Ascending aorta (tissue), 2 donors: Measurements from ENCODE around the gene SCD5. TPM values are rescaled to one million over a fixed set of nuclear protein-coding genes. Genes with fewer than 3 reads are reported as not detected.

Experiments used
- DNase-seq, 2 donors: peaks; one replicate each; pipeline ENCODE4 v3.0.0-alpha.2; 2019; ENCODE audit warnings: low spot score in 2 of 2
- H3K27ac ChIP-seq, 2 donors: fragments of 200-600 bp; sonication (generic); one replicate each; pipeline ENCODE4 v1.5.1; 2016 to 2017; ENCODE audit warnings: mild to moderate bottlenecking in 1 of 2
- H3K27me3 ChIP-seq: fragments of 200-600 bp; sonication (generic); one replicate; pipeline ENCODE4 v1.5.1; 2017
- H3K36me3 ChIP-seq, 2 donors: fragments of 200-600 bp; sonication (generic); one replicate each; pipeline ENCODE4 v1.5.1; 2016
- H3K4me1 ChIP-seq, 2 donors: fragments of 200-600 bp; sonication (generic); one replicate each; pipeline ENCODE4 v1.5.1; 2016 to 2017; ENCODE audit warnings: mild to moderate bottlenecking in 1 of 2
- H3K4me3 ChIP-seq, 2 donors: fragments of 200-600 bp; sonication (generic); one replicate each; pipeline ENCODE4 v1.5.1; 2016 to 2017; ENCODE audit warnings: mild to moderate bottlenecking in 1 of 2
- H3K9me3 ChIP-seq, 2 donors: fragments of 200-600 bp; sonication (generic); one replicate each; pipeline ENCODE4 v1.5.1; 2016
- CTCF ChIP-seq, 3 experiments: fragments of 200-600 bp in 2 of 3; fragments of 450-650 bp in 1 of 3; sonication (generic) in 2 of 3; IDR thresholded peaks; one replicate each; pipeline ENCODE4 v1.5.1; 2016 to 2019; ENCODE audit warnings: antibody characterized with exemption in 3 of 3, mild to moderate bottlenecking in 1 of 3, moderate library complexity in 1 of 3
- intact Hi-C: fragments of 100-400 bp; cut with DNase I; formaldehyde crosslinking; loops from one replicate; pipeline ENCODE4 v1.15.1; 2023
- total RNA-seq: library from RNA; depleted of rRNA; stranded (reverse); fragments of >200 nt; gene quantifications from one replicate; pipeline ENCODE4 v1.1.0, GENCODE V29; 2016

The SCD5 gene
- total RNA-seq, 1 donor from 2014 or later = 28.0 TPM

- Histone ChIP-seq H3K27ac (no peak overlapping the region), H3K9me3 (no peaks in the 10 kb centered on the region), H3K27me3 (no peaks in the 10 kb centered on the region), H3K4me1 (no peaks in the 10 kb centered on the region), H3K4me3 (no peak overlapping the region), H3K36me3 (peaks cover 0 to 5% of the 10 kb centered on the region in 2 donors)
- TF ChIP-seq CTCF (IDR thresholded peaks at IDR 0.05) = no peak
- intact Hi-C loops = no loop called here
- DNase-seq = no peak
Measured at GRCh38 chr4:82638479-82638878, 160.1 kb downstream of the SCD5 start.

- no peaks in the 10 kb centered on the region for H3K27me3 ChIP-seq
- no peak for TF ChIP-seq CTCF (IDR thresholded peaks at IDR 0.05)
- no peaks in the 10 kb centered on the region for H3K4me1 ChIP-seq
- intact Hi-C loops = no loop called here
- no peak overlapping the region for H3K27ac ChIP-seq
- H3K36me3 ChIP-seq = peaks cover 0 to 8% of the 10 kb centered on the region in 2 donors
- H3K9me3 ChIP-seq = peaks cover 0 to 3% of the 10 kb centered on the region in 2 donors
- no peak overlapping the region for H3K4me3 ChIP-seq
- DNase-seq = no peak
Measured at GRCh38 chr4:82630079-82630478, 168.5 kb downstream of the SCD5 start.

GRCh38 chr4:82629238-82630000 is 169.2 kb downstream of the SCD5 start:
- no peak for DNase-seq
- no peaks in the 10 kb centered on the region for H3K27me3 ChIP-seq
- H3K4me3 ChIP-seq = no peak overlapping the region
- H3K9me3 ChIP-seq = peaks cover 0 to 3% of the 10 kb centered on the region in 2 donors
- H3K4me1 ChIP-seq = no peaks in the 10 kb centered on the region
- peaks cover 0 to 3% of the 10 kb centered on the region in 2 donors for H3K36me3 ChIP-seq
- TF ChIP-seq CTCF (IDR thresholded peaks at IDR 0.05) = no peak
- H3K27ac ChIP-seq = no peak overlapping the region
- intact Hi-C loops = no loop called here

- Histone ChIP-seq H3K36me3 (peaks cover 0 to 3% of the 10 kb centered on the region in 2 donors), H3K27me3 (no peaks in the 10 kb centered on the region), H3K27ac (no peak overlapping the region), H3K9me3 (no peaks in the 10 kb centered on the region), H3K4me3 (no peak overlapping the region), H3K4me1 (no peaks in the 10 kb centered on the region)
- DNase-seq = no peak
- intact Hi-C loops = no loop called here
- TF ChIP-seq CTCF (IDR thresholded peaks at IDR 0.05) = no peak
Measured at GRCh38 chr4:82626251-82626868, 172.2 kb downstream of the SCD5 start.

- Histone ChIP-seq H3K36me3 (no peaks in the 10 kb centered on the region), H3K4me1 (no peaks in the 10 kb centered on the region), H3K9me3 (no peaks in the 10 kb centered on the region), H3K27me3 (no peaks in the 10 kb centered on the region), H3K4me3 (no peak overlapping the region), H3K27ac (no peak overlapping the region)
- no peak for TF ChIP-seq CTCF (IDR thresholded peaks at IDR 0.05)
- intact Hi-C loops = no loop called here
- no peak for DNase-seq
Measured at GRCh38 chr4:82624819-82625218, 173.8 kb downstream of the SCD5 start.
